Astrocyte of the cerebellum (primary cell): ENCODE data around the gene MYLIP.

Source experiments
- DNase-seq: peaks from one replicate; pipeline ENCODE4 v3.0.0-alpha.2; 2011; ENCODE audit warnings: low read depth
- H3K4me3 ChIP-seq: 2 replicates; pipeline ENCODE4 v1.5.1; 2011; ENCODE audit warnings: mild to moderate bottlenecking, low read depth, low read length, moderate library complexity
- in situ Hi-C: cut with HindIII; loops from 2 replicates; pipeline ENCODE4 v1.10.0; 2017; ENCODE audit warnings: low sequenced_read_pairs
- TF ChIP-seq, protein P1 (sequence below): IDR thresholded peaks from 2 replicates; pipeline ENCODE4 v1.5.1; 2012; ENCODE audit warnings: low read length, low read depth, moderate library complexity, mild to moderate bottlenecking; ENCODE audit errors: missing control alignments

The MYLIP gene

DNA sequence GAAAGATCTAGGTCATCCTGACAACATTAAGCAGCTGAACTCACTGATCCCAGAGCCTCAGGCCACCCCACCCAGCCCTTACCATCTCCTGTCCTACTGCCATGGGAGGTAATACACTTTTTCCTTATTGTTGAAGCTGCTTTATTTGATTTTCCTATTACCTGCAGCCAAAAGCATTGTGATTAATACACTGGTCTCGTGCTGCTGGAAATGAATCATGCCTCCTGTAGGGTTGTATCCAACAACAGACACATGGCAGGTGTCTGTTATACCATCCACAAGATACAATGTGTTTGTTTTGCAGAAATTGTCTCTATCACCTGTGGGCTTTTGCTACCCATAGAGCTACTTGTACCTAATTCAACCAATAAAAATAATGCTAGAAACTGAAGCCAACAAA is 34.2 kb downstream of the MYLIP start:
- no peak for DNase-seq
- in situ Hi-C loops, result no loop called here
- no peak overlapping the region for H3K4me3 ChIP-seq
- TF ChIP-seq, protein P1, sequence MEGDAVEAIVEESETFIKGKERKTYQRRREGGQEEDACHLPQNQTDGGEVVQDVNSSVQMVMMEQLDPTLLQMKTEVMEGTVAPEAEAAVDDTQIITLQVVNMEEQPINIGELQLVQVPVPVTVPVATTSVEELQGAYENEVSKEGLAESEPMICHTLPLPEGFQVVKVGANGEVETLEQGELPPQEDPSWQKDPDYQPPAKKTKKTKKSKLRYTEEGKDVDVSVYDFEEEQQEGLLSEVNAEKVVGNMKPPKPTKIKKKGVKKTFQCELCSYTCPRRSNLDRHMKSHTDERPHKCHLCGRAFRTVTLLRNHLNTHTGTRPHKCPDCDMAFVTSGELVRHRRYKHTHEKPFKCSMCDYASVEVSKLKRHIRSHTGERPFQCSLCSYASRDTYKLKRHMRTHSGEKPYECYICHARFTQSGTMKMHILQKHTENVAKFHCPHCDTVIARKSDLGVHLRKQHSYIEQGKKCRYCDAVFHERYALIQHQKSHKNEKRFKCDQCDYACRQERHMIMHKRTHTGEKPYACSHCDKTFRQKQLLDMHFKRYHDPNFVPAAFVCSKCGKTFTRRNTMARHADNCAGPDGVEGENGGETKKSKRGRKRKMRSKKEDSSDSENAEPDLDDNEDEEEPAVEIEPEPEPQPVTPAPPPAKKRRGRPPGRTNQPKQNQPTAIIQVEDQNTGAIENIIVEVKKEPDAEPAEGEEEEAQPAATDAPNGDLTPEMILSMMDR, result no peak

- in situ Hi-C loops, result no loop called here
- TF ChIP-seq, protein P1, result no peak
- no peak overlapping the region for H3K4me3 ChIP-seq
- DNase-seq, result no peak
These were observed 34.8 kb downstream of the MYLIP start for GRCh38 chr6:16163535-16164300.

GRCh38 chr6:16165641-16166040 is 36.8 kb downstream of the MYLIP start:
- in situ Hi-C loops, result no loop called here
- TF ChIP-seq, protein P1, result no peak
- no peak overlapping the region for H3K4me3 ChIP-seq
- DNase-seq, result no peak

DNA sequence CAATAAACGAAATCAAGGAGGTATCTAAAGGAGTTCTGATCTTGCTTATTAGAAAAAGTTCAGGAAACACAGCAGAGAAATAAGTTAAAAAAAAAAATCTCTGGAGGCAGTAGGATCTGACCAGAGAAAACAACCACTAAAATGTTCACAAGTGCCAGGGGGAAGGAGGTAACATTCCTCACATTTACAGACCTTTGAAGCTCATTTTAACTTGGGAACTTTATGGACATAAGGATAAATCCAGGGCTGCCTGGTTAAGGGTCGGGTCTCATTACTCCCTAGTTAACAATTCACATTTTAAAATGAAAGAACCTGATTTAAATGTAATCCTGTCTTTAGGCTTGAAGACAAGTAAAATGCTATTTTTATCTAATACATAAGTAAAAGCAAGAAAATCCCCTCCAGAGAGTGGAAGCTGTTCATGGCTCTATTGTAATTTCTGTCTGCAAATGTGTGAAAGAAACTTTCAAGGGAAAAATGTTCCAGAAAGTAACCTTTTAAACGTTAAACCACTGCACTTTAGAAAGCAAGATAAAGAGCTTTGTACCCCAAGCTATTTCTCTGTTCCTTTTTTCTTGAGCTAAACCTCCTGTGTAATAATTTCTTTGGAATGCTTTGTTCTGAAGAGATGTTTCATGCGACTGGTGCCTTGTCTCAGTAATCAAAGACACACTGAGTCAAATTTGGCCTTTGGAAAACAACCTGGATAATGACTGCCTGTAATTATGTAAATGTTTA is 38.2 kb downstream of the MYLIP start:
- TF ChIP-seq, protein P1, result no peak
- in situ Hi-C loops, result no loop called here
- DNase-seq, result no peak
- H3K4me3 ChIP-seq, result no peak overlapping the region

DNA sequence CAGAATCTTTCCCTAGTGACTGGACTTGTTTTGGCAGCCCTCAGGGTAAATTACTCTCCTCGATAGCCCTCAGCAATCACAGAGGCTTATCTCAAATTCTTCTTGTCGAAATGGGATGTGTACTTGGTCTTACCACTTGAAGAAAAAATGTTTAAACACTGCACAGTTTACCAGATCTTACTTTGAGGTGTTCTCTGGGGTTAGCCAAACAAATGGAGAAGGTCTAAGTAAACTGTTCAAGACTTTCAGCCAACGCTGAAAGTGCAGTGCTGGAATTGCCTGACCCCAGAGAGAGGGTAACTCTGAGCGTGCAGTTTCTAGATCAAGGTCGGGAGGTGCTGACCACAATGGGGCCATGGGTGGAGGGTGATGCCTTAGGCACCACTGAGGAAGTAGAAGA is 39.2 kb downstream of the MYLIP start:
- no peak overlapping the region for H3K4me3 ChIP-seq
- in situ Hi-C loops, result no loop called here
- TF ChIP-seq, protein P1, result no peak
- DNase-seq, result no peak

- TF ChIP-seq, protein P1, result peak; percentile 73
- no peak overlapping the region for H3K4me3 ChIP-seq
- in situ Hi-C loops, result no loop called here
- peak; percentile 46 for DNase-seq
These were observed 40.0 kb downstream of the MYLIP start for GRCh38 chr6:16168858-16169257.
